NK-92 (cell line): ENCODE data around the gene SLC2A10.

Source experiments
- DNase-seq: peaks from one replicate; lab custom pipeline; 2025; ENCODE audit not compliant: unreplicated experiment; lab: John Stamatoyannopoulos, UW

The SLC2A10 gene

DNA sequence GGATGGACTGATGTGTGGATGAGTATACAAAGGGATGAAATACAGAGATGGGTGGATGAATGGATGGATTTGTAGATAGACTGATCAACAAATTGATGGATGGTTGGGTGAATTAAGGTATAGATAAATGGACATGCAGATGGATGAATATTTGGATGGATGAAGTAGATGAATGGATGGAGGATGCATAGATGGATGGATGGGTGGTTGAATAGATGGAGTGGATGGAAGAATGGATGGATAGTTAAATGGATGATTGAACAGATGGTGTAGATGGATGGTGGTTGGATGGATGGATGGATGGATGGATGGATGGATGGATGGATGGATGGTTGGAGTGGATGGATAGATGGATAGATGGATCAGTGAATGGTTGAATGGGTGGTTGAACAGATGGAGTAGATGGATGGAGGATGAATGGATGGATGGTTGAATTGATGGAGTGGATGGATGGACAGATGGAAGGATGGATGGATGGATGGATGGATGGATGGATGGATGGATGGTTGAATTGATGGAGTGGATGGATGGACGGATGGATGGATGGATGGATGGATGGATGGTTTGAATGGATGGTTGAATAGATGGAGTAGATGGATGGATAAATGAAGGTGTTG is 15.0 kb downstream of the SLC2A10 start:
- DNase-seq, result no peak

GRCh38 chr20:46725186-46726165 is 16.0 kb downstream of the SLC2A10 start:
- DNase-seq, result no peak

DNA sequence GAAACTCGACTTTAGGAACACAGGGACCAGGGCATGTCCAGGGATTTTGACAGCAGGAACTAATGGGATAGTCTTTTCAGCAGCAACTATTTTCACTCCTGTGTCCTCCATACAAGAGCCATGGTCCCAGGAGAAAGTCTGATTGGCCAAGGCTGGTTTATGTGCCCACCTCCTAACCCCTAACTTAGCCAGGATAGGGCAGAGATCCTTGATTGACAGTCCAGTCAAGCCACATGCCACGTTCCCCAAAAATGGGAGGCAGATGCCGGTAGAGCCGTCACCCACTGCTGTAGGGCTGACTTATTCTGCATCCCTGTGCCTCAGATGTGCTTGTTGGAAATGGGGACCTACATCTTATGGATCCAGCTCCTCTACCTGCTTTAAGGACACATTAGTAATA is 22.3 kb downstream of the SLC2A10 start:
- no peak for DNase-seq

GRCh38 chr20:46735436-46735835 is 26.0 kb downstream of the SLC2A10 start:
- DNase-seq, result no peak

DNA sequence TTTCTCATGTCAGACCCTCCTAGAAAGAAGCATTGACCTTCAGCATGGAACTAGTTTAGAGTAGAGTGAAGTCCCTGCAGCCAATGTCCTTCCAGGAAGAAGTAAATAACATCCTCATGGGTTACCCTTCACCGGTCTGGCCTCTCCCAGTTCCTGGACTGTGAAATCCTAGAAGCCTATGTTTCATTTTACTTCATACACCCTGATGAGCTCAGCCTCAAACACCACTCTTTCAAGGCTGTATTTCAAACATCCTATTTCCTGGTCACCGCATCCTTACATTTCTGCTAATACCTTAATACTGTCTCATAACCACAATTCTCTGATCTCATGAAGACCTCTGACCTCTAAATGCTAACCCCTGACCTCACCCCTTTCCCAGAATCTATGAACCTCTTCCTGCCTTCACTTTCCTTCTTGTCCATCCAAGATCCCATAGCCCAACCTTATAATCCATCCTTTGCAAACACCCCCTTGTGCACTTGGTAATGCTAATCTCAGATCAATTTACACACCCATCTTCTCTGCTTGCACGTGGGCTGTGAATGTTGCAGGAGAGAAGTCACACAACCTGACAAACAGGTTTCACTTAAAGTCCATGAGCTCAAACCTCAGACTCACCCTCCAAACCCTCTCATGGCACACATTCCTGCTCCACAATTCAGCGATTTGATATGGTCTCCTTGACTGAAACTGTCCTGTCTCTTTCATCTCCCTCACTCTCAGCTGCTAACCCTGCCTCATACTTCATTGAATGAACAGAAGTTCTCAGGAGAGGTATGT is 30.2 kb downstream of the SLC2A10 start:
- DNase-seq, result no peak

- no peak for DNase-seq
Measured at GRCh38 chr20:46740214-46740609, 30.8 kb downstream of the SLC2A10 start.

DNA sequence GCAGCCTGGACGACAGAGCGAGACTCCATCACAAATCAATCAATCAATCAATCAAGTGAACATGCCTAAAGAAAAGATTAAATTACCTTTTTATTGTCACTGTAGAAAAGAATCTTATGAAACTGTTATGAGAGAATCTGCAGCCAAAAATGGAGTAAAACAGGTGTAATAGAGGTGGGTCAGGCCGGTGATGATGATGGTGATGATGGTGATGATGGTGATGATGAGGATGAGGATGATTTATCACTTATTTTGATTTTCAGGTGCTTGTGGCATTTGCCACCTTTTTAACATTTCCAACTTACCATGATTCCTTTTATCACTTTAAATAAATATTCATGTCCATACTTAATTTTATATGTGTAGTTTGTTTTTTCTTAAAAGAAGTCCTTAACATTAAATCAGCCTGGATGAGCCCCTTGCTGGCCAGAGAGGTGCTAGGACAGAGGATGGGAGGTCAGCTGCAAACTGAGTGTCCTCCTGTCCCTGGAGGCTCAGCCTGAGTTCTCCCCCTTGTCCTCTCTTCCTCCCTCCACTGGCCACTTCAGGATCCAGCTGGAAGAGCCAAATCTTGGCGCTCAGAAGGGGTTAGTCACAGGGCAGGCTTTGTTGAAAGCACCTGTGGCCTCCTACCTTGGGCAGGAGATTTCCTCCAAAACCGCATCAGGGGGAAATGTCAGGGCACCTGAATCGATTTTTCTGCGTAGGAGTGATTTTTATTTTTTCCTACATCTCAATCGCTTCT is 32.6 kb downstream of the SLC2A10 start:
- DNase-seq, result no peak

DNA sequence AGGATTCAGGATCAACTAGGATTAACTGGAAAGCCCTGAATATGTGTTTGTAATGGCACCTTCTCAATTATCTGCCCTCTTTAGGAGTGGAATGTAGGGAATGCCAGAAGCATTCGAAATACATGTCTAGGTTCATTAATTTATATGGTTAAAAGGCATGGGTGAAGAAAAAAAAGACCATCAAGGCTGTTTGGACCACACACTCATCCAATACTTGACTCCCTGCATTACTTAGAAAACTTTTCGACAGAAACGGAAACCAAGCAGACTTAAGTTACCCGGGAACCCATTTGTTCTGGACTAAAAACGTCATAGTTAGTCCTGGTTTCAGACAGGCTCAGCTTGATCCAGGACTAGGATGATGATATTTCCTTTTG is 33.2 kb downstream of the SLC2A10 start:
- DNase-seq, result no peak

DNA sequence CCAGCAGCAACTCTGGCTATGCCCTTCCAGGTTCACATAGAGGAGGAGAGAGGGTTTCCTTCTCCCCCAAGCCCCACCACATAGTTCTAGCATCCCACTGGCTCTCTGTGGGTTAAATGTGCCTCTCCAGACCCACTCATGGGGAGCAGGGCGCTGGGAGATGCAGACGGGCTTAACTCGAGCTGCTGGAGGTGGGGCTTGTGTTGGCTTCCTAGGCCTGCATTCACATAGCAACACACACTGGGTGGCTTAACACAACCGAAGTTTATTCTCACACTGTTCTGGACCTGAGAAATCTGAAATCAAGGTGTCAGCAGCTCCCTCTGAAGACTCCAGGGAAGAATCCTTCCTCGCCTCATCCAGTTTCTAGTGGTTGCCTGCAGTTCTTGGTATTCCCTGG is 33.6 kb downstream of the SLC2A10 start:
- no peak for DNase-seq

DNA sequence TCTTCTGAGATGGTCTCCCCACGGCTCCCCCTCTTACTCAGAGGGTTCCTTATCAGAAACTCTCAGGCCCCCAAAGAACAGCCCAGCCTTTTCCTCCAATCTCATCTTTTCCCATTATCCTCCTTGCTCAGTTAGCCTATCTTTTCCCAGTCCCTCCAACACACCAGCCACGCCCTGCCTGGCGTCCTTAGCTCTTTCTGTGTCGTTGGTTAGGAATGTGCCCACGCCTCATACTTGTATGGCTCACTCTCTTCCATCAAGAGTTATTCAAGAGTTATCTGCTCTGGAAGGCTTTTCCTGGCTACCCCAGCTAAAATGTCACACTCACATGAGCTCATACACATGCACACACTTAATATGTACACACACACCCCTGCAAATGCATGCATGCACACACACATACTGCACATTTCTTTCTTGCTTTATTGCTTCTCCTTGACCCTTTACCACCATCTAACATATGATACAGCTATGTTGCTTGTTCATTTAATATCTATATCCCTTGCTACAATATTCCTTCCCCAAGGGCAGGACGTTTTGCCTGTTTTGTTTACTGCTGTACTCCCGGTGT is 37.6 kb downstream of the SLC2A10 start:
- DNase-seq, result no peak

DNA sequence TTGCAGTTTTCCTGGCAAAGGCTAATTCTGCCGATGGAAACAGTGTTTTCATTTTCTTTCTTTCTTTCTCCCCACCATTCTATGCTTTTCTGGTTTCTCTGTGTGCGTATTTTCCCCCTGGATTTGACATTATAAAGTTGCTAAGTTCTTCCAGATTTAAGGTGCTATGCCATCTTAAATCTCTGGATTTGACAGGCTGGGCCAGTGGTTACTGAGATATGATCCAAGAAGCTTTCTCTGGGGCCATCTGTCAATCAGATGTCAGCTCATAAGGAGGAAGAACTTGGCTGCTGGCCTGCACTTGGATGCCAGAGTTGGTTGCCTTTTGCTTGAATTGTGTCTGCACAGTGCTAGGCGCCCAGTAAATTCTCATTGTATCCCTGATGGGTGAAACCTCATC is 39.7 kb downstream of the SLC2A10 start:
- DNase-seq, result no peak

GRCh38 chr20:46751856-46752255 is 42.4 kb downstream of the SLC2A10 start:
- DNase-seq, result no peak

GRCh38 chr20:46752728-46753127 is 43.3 kb downstream of the SLC2A10 start:
- no peak for DNase-seq

- no peak for DNase-seq
Measured at GRCh38 chr20:46755483-46756413, 46.3 kb downstream of the SLC2A10 start.

DNA sequence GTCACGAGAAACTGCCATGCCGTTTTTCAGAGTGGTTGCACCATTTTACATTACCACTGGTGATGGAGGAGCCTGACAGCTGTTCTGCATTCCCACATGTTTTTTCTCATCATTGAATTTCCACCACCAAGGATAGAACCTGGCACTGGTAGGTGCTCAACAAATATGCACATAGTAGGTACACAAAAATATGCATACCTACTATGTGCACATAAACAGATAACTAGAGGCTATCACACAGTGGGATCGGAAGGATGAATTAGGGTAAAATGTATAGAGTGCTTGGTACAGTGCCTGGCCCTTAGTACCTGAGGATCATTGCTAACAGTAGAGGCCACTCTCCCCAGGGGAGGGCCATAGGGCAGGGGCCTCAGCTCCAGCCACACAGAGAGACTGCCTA is 47.0 kb downstream of the SLC2A10 start:
- no peak for DNase-seq

DNA sequence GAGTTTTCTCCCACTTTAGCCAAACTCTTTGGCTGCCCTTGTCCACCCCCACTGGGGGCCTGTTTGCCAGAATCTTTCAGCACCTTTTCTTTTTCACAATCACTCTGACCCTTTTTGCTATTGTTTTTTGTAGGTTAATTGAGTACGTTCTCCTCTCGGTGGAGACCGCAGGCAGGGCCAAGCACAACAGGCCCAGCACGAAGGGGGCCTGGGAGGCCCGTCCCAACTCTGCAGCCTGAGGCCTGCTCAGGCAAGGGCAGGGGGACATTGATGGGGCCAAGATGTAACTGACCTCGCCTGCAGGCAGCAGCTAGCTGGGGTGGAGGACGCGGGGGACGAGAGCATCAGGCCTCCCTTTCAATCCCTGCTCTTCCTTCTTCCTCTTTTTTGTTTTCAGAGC is 47.7 kb downstream of the SLC2A10 start:
- DNase-seq, result no peak

GRCh38 chr20:46757754-46758678 is 48.6 kb downstream of the SLC2A10 start:
- no peak for DNase-seq

DNA sequence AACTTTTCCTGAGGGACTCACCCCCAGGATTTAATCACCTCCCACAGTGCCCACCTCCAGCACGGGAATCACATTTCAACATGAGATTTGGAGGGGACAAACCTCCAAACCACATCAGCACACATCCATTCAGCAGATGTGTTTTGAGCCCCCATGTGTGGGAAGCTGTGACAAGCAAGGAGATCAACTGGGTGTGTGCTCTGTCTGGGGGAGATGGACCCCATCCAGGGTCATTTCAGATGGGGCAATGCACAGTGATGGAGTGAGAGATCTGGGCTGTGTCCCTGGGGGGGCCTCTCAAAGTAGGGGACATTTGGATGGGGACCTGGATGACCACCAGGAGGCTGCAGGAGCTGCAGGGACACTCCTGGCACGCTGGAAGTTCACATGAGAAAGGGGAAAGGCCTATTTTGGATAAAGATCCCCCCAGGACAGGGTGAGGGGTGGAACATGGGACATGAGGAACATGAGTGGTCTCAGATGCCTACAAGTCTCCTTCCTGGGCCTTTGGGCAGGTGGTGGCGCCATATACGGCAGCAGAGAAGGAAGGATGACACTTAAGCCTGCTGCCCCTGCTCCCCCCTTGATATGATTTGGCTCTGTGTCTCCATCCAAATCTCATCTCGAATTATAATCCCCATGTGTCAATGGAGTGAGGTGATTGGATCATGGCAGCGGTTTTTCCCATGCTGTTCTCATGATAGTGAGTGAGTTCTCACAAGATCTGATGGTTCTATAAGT is 49.6 kb downstream of the SLC2A10 start:
- DNase-seq, result no peak
